Frontal cortex (tissue), 4 donors: ENCODE measurements around the gene SFN. TPM values are rescaled to one million over a fixed set of nuclear protein-coding genes. Genes with fewer than 3 reads are reported as not detected.
"Not testable (repeated sequence)": the region's sequence is repeated elsewhere in the genome, so short reads cannot be mapped to it uniquely, and the experiment has no call there.

ENCODE experiments used
- DNase-seq, 2 donors: peaks; one replicate each; pipeline ENCODE4 v3.0.0; 2012; ENCODE audit warnings: low spot score in 2 of 2
- FAIRE-seq: peaks from 2 replicates; lab custom pipeline; 2012; peaks lifted over from hg19 to GRCh38; lab: Jason Lieb, UNC
- total RNA-seq: library from RNA; depleted of rRNA; stranded (reverse); fragments of >200 nt; gene quantifications from one replicate; pipeline ENCODE4 v1.2.3, GENCODE V29; 2014
- donor health status: control.
- donor health status: control.
- donor health status: control.

SFN gene
- total RNA-seq, 1 donor from 2014 or later, result under 0.01 TPM

DNA sequence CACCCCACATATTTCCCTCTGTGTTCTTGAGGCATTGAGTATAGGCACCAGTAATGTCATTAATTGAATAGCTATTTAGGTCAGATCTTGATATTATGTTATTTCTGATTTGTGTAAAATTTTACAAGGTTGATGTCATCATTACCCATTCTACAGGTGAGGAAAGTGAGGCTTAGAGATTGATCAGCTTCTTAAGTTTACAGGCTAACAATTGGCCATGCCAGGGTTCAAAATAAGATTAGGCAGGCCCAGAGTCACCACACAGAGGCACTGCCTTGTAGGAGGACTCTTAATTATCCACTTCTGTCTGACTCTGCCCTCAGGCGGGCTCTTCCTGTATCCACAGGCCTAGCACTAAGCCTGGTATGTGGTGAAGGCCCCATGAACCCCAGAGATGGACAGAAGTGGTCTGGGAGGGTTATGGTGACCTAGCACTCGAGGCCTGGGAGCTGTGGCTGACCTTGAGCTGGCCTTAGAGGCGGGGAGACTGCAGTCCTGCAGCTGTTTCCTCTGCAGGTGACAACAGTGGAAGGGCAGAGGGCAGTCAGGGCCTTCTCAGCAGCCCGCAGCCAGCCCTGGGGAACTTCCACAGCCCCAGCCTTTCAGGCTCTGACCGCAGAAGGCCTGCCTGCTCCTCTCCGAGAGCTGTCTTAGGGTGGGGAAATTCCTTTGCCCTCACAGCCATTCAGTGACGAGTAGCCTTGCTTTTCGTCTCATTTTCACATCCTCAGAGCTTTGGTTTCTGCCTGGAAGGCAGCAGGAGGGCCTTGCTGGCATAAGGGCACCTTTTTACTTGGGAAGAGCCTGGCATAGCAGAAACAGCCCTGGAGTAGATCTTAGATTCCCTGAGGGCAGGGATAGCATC is 24.2 kb upstream of the SFN start:
- FAIRE-seq, result no peak
- no peak for DNase-seq

DNA sequence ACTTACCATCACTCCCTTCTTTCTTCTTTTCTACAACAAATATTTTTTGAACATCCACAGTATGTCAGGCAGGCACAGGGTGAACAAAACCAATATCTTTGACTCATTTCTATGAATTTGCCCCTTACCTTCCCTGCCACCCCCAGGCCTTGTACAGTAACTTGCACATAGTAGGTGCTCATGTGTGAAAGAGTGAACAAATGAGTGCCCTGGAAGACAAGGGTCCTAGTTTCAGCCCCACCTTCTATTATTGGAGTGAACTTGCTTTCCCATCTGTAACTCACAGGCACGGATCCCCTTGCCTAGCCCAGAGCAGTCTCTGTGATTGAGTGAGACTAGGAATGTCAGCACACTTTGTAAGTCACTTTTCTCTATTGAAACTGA is 23.6 kb upstream of the SFN start:
- FAIRE-seq (no peak), DNase-seq (no peak)

DNA sequence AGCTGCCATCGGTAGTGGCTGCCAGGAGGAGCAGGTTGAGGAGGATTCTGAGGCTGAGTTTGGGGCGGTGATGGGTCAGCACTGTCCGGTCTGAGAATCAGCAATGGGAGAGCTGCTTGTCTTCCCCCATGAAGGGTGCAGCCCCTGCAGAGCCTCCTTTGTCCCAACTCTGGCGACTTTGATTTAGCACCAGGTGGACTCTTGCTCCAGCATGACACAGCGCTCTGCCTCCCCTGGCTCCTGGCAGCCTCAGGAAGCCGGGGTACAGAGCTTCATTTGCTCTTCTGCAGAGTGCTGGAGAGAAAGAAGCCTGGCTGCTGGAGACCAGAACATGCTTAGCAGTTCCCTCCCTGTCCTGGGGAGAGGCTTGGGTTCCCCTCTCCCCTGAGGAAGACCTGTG is 23.2 kb upstream of the SFN start:
- DNase-seq (no peak), FAIRE-seq (no peak)

DNA sequence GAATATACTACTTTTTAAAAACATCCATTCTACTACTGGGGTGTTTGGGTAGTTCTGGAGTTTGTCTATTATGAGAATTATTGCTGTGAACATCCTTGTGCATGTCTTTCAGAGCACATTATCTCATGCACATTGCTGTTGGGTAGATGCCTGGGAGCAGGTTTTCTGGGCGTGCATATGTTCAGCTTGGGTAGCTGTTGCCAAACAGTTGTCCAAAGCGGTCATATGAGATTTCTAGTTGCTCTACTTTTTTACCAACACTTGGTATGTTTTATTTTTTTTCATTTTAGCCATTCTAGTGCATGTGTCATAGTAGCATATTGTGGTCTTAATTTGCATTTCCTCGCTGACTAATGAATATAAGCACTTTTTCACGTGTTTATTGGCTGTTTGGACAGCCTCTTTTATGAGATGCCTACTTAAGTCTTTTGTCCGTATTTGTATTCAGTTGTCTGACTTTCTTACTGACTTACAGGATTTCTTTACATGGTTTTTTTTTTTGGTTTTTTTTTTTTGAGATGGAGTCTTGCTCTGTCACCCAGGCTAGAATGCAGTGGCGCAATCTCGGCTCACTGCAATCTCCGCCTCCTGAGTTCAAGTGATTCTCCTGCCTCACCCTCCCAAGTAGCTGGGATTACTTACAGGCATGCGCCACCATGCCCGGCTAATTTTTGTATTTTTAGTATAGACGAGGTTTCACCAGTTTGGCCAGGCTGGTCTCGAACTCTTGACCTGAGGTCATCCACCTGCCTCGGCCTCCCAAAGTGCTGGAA is 18.3 kb upstream of the SFN start:
- FAIRE-seq (no peak), DNase-seq (no peak)

DNA sequence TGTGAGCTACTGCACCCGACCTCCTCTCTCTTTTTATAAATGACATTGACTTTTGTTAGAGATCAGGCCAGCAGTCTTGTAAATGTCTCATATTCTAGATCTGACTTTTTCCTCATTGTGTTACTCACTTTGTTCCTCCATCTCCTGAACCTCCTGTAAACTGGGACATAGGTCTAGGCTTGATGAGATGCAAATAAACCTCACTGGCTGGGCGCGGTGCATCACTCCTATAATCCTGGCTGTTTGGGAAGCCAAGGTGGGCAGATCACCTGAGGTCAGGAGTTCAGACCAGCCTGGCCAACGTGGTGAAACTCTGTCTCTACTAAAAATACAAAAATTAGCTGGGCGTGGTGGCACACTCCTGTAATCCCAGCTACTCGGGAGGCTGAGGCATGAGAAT is 15.1 kb upstream of the SFN start:
- FAIRE-seq, result not testable (repeated sequence)

DNA sequence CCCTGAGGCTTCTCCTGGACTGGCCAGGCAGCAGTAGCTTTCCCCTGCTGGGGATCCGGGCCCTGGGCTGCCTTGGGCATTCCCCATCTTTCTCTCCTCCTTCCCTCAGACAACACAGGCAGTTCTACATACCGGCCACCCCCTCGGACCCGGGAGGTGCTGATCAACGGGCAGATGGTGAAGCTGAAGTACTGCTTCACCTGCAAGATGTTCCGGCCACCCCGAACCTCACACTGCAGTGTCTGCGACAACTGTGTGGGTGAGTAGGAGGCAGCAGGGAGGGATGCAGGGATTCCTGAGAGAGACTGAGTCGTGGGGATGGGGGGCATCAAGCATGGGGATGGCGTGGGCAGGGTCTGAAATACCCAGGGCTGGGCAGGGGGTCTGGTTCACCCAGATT is 14.4 kb upstream of the SFN start:
- FAIRE-seq, result no peak
- DNase-seq, result no peak

More for the DNA sequence above, 15.1 kb upstream of the SFN start:
- DNase-seq, result not testable (repeated sequence)

DNA sequence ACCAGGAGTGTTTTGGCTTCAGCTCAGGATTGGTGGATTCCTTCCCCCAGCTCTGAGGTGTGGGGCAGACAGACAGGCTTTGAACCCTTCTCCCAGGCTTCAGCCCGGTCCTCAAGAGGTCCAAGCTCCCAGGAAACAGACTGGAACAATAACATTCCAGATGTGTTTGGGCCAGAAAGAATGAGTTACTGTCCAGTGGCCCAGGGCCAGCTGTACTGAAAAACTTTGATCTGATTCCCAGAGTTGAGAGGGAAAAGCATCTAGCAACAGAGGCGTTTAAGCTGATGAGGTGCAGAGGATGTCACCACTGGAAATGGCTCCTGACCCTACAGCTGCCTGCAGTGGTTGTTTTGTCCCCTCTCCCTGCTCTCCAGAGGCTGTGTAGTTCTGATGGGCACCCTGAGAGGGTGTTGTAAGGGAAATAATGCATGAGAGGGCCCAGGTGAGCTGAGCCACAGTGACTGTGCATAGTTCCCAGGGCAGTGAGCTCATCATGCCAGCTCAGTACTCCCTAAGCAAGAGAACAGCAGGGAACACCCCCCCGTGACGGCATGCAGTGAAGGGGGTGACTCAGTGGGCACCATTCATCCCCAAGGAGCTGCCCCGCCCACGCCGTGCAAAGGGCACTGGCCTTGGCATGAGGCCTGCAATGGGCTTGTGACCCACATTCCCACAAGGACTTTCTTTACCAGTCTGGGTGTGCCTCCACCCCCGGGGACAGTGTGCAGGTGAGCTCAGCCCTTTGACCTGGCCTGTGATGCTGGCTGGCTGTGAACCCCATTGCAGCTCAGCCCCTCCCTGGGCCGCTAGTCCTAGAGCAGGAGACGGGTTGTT is 13.8 kb upstream of the SFN start:
- DNase-seq, result no peak
- FAIRE-seq, result no peak

DNA sequence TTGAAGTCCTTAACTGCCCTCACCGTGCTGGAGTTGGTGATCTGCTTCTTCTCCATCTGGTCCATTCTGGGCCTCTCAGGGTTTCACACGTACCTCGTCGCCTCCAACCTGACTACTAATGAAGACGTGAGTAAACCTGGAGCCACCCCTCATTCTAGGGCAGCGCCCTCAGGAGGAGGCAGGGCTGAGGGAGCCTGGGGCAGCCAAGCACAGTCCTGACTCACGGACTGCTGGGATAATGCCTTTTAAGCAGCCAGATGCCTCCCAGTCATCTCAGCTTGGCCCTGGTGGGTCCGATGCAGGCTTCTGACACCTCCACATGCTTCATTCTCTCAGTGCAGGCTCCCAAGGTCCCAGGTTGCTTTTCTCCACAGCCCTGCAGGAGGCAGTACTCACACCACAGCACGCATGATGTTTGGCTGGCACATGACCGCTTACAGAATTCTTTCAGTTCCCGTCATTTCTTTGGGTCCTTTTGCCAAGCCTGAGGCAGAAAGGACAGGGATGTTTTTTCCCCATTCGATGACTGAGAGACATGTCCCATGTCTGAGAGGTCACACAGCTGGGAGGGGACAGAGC is 11.8 kb upstream of the SFN start:
- DNase-seq, result no peak
- FAIRE-seq, result no peak

DNA sequence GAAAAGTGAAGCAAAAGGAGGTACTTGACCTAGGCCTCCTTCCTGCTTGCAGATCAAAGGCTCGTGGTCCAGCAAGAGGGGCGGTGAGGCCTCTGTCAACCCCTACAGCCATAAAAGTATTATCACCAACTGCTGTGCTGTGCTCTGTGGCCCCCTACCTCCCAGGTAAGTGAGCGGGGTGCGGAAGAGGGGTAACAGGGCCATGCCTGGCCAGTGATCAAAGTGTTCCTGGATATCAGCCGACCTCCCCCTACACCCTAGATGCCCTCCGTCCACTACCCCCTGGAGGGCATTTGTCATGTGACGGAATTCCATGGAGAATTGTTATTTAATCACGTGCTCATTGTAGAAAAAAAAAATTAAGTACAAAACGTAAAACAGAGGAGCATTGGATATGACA is 10.2 kb upstream of the SFN start:
- DNase-seq (no peak), FAIRE-seq (no peak)

DNA sequence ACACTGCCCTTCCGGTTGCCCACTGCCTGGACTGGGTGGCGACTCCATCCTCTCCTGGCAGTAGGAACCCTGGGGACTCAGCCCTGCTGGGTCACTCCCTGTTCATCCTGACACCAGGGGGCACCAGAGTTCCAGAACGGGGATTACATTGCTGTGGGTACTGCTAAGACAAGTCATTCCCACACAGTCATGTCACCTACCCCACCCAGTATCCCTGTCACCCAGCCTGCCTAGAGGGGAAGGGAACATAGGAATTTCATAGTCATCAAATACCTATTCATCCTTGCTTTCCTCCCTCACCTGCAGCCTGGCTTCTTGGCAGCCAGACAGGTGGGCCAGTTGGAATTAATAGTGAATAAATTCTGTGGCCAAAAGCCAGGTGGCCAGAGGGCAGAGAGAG is 9.8 kb upstream of the SFN start:
- FAIRE-seq (no peak), DNase-seq (peak; percentile 57 to 82)

DNA sequence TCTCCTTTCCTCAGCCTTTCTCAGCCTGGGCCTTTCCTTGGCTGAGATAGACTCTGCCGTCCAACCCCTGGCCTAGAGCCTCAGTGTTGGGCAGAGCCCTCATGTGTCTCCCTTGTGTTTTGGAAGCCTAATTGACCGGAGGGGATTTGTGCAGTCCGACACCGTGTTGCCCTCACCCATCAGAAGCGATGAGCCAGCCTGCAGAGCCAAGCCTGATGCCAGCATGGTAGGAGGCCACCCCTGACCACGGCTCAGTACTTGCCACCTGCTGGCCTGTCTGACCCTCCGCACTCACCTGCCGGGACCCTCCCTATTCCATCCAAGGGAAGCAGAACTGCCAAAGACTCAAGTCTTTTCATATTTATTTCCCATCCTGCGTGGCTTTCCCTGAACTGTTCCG is 9.3 kb upstream of the SFN start:
- DNase-seq (no peak), FAIRE-seq (no peak)

DNA sequence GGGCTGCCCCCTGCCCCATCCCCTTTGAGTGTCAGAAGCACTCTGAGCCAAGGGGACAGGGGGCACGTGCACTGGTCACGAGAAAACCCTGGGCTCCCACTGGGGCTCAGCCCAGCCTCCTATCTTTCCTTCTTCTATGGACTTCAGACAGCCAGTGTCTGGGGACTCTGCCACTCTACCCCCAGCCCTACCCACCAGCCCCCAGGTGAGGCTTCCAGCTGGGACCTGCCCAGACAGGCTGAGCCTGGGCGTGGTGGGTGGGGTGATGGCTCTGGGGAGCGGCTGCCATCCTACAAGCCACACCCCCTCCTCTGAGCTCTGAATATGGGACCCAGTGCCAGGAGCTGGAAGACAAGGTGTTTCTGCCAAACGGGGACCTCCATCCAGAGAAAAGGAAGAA is 8.0 kb upstream of the SFN start:
- no peak for DNase-seq
- no peak for FAIRE-seq

DNA sequence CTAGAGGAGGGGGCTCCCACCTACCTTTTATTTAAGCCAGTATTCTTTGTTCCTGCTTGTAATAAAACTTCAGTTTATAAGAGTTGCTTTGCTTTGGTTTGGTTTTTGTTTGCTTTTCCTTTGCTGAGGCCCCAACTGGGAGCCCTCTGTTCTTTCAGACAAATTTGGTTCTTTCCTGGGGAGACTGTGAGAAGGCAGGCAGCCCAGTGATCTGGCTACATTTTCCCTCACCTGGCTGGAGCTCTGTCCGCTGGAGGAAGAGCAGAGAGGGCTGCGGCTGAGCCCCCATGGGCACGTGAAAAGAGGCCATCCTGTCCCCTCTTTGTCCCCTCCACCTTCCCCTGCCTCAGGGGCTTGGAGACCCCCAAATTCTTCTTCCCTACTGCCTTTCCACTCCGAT is 7.3 kb upstream of the SFN start:
- FAIRE-seq (no peak), DNase-seq (no peak)

DNA sequence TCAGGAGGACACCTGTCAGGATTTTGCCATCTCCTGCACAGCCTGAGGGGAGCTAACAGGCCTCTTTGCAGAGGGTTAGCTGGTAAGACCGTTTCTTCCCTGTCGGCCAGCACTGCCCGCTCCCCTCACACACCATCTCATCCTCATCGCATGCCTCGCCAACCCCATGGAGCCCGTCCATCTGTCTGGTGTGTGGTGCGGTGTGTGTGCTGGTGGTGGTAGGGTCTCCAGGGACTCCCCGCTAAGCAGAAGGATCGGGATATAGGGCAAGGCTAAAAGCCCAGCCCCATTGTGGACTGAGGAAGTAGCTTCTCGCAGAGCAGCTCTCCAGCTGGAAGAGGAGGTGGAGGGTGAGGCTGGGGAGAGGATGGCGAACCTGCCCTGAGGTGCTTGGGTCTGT is 6.8 kb upstream of the SFN start:
- no peak for FAIRE-seq
- no peak for DNase-seq

DNA sequence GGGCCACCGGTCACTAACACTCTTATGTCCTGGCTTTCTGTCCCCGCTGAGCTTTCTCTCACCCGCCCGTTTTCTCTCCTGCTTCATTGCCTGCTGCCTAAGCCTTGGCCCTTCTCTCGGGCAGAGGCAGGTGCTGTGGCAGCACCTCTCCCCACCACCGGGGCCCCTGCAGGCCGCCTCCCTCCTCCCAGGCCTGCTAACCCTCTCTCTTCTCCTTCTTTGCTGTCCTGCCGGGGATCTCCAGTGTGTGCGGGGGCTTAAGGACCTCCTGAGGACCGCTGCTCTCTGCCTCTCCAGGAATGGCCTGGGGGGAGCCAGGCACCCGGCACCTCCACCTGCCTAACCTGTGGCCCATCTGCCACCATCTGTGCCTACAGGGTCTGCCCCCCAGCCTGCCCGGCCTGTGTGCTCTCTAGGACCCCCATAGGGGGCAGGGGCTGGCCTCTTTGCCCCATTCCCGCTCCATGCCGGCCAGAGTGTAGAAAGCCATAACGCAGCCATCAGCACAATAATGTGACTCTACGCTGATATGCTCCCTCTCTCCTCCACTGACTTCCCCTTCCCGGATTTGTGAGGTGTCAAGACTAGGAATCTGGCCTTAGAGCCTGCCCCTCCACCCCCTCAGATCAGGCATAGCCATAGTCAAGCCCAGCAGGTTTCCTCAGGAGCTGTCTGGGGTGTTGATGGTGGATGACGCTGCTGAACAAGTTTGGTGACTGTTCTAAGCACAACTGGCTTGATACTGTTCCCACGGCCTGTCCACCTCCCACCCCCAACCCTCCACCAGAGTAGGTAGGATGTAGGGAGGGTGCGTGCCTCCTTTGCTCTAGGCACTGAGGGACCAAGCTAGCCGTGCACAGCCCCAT is 6.1 kb upstream of the SFN start:
- DNase-seq (no peak), FAIRE-seq (no peak)

DNA sequence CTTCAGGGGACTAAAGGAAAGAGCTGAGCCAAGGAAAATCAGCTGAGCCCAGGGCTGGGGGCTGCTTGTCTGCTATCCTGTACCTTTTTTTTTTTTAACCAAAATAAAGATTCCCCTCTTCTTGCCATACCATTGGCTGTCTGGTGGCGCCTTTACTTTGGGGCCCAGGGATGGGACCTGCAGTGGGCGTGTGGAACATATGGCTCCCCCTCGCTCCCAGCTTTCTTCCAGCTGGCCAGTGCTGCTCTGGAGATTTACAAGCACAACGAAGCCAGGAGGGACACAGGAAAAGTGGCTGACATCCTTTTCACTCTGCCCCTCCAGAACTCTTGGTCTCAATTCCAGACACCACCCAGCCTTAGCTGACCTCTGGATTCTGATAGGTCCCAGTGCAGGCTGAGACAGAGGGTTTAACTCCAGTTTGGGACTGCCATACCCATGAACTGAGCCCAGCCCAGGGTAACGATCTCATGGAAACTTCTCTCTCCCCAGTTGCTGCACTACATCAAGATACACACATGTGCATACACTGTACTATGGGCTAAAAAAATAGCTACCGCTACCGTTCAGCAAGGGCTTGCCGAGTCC is 5.4 kb upstream of the SFN start:
- FAIRE-seq, result no peak
- DNase-seq, result no peak

DNA sequence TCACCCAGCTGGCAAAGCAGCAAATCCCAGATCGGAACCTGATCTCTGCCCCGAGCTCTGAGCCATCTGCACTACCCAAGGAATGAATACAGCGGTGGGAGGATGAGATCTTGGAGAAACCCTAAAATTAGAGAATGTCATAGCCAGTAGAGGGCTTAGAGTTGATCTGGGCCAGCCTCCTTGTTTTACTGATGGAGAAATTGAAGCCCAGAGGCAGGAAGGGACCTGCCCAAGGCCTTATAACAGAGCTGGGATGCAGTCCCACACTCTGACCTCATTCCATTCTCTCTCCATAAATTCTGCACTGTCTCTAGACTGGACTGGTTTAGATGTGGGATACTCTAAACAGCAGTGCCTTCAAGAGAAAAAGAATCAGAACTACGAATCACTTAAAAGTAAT is 4.8 kb upstream of the SFN start:
- FAIRE-seq, result no peak

DNA sequence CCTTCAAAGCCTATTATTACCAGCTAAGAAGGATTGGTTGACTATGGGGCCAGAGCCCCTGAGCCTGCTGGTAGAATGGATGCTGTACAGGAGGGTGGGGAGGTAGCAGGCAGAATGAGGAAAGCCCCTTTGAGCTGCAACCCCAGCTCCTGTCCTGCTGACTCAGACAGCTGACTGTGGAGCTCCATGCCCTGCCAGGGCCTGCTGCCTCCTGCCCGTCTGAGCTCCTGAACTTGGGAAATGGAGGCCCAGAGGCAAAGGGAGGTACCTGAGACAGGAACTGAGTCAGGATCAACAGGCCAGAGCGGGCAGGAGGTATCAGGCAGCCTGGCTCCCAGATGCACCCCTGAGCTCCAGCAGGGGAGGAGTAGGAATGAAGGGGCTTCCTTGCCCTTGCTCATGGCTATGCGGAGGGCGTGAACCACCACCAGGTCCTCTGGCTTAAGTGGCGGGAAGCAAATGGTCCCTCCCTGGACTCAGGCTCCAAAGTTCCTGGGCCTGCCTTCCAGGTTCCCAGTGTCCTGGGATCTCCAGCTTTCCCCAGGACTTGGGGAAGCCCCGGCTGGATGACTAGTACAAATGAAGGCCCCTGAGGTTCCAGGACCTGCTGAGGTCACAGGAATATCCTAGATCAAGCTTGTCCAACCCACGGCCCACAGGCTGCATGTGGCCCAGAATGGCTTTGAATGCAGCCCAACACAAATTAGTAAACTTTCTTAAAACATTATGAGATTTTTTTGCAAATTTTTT is 3.9 kb upstream of the SFN start:
- FAIRE-seq (no peak), DNase-seq (no peak)

More for the DNA sequence above, 4.8 kb upstream of the SFN start:
- no peak for DNase-seq
